Esophagus muscularis mucosa (tissue), 3 donors: ENCODE measurements around the gene MNAT1.

Source experiments
- POLR2A ChIP-seq: fragments of 450-650 bp; IDR thresholded peaks from one replicate; pipeline ENCODE4 v1.6.1; 2017; ENCODE audit warnings: antibody characterized with exemption, moderate library complexity, mild to moderate bottlenecking, low read depth
- POLR2AphosphoS5 ChIP-seq, 2 donors: sonication (generic); formaldehyde crosslinking; IDR thresholded peaks; one replicate each; pipeline ENCODE4 v1.6.1; 2017; ENCODE audit warnings: antibody characterized with exemption in 2 of 2
- TF ChIP-seq, protein P1 (sequence below), 3 experiments: fragments of 200-600 bp in 2 of 3; fragments of 450-650 bp in 1 of 3; sonication (generic) in 2 of 3; IDR thresholded peaks; one replicate each; pipeline ENCODE4 v1.5.1; 2017 to 2019; ENCODE audit warnings: antibody characterized with exemption in 3 of 3, mild to moderate bottlenecking in 2 of 3, moderate library complexity in 1 of 3

GRCh38 chr14:60720962-60721325 is 13.6 kb upstream of the MNAT1 start:
- TF ChIP-seq, protein P1, sequence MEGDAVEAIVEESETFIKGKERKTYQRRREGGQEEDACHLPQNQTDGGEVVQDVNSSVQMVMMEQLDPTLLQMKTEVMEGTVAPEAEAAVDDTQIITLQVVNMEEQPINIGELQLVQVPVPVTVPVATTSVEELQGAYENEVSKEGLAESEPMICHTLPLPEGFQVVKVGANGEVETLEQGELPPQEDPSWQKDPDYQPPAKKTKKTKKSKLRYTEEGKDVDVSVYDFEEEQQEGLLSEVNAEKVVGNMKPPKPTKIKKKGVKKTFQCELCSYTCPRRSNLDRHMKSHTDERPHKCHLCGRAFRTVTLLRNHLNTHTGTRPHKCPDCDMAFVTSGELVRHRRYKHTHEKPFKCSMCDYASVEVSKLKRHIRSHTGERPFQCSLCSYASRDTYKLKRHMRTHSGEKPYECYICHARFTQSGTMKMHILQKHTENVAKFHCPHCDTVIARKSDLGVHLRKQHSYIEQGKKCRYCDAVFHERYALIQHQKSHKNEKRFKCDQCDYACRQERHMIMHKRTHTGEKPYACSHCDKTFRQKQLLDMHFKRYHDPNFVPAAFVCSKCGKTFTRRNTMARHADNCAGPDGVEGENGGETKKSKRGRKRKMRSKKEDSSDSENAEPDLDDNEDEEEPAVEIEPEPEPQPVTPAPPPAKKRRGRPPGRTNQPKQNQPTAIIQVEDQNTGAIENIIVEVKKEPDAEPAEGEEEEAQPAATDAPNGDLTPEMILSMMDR (IDR thresholded peaks at IDR 0.05) = no peak
- no peak for TF ChIP-seq POLR2A
- no peak for TF ChIP-seq POLR2AphosphoS5 (IDR thresholded peaks at IDR 0.05)
